Gastroesophageal sphincter (tissue), 3 donors: ENCODE results near the gene ANKRD13D.

Experiments used
- CTCF ChIP-seq, 4 experiments: fragments of 200-600 bp in 2 of 4; fragments of 450-650 bp in 2 of 4; sonication (generic) in 1 of 4; IDR thresholded peaks; one replicate each; pipeline ENCODE4 v1.5.1; 2017 to 2019; ENCODE audit warnings: antibody characterized with exemption in 4 of 4, mild to moderate bottlenecking in 2 of 4, moderate library complexity in 2 of 4
- EP300 ChIP-seq: sonication (generic); formaldehyde crosslinking; IDR thresholded peaks from one replicate; pipeline ENCODE4 v1.6.1; 2017; ENCODE audit warnings: antibody characterized with exemption, mild to moderate bottlenecking
- POLR2A ChIP-seq, 2 donors: fragments of 450-650 bp; IDR thresholded peaks; one replicate each; pipeline ENCODE4 v1.6.1; 2017; ENCODE audit warnings: antibody characterized with exemption in 2 of 2, mild to moderate bottlenecking in 2 of 2, moderate library complexity in 1 of 2
- POLR2AphosphoS5 ChIP-seq: sonication (generic); formaldehyde crosslinking; IDR thresholded peaks from one replicate; pipeline ENCODE4 v1.6.1; 2017; ENCODE audit warnings: antibody characterized with exemption

GRCh38 chr11:67278939-67279588 is 10.0 kb upstream of the ANKRD13D start:
- TF ChIP-seq POLR2A (IDR thresholded peaks at IDR 0.05) (no peak), CTCF (IDR thresholded peaks at IDR 0.05) (no peak), EP300 (no peak), POLR2AphosphoS5 (no peak)
